NCI-H2107 (cell line): ENCODE data around the gene AZGP1.
"Not testable (repeated sequence)": the region's sequence is repeated elsewhere in the genome, so short reads cannot be mapped to it uniquely, and the experiment has no call there.

Experiments
- DNase-seq: peaks from one replicate; lab custom pipeline; 2025; lab: John Stamatoyannopoulos, UW

AZGP1 gene

GRCh38 chr7:99997545-99998137 lies 21.8 kb upstream of the AZGP1 start:
- no peak for DNase-seq

GRCh38 chr7:99996755-99997544 lies 21.1 kb upstream of the AZGP1 start:
- DNase-seq: no peak

GRCh38 chr7:99994819-99995218 lies 19.0 kb upstream of the AZGP1 start:
- DNase-seq: no peak

GRCh38 chr7:99992330-99993038 lies 16.7 kb upstream of the AZGP1 start:
- DNase-seq: no peak

GRCh38 chr7:99991543-99991942 lies 15.7 kb upstream of the AZGP1 start:
- DNase-seq: not testable (repeated sequence)

GRCh38 chr7:99990460-99990852 lies 14.6 kb upstream of the AZGP1 start:
- no peak for DNase-seq

GRCh38 chr7:99987846-99988245 lies 12.0 kb upstream of the AZGP1 start:
- DNase-seq: no peak

- not testable (repeated sequence) for DNase-seq
These were observed 11.5 kb upstream of the AZGP1 start for GRCh38 chr7:99987306-99987705.

- no peak for DNase-seq
These were observed 8.8 kb upstream of the AZGP1 start for GRCh38 chr7:99984593-99984992.

- not testable (repeated sequence) for DNase-seq
These were observed 5.2 kb upstream of the AZGP1 start for GRCh38 chr7:99981066-99981465.

- DNase-seq: not testable (repeated sequence)
These were observed 4.6 kb upstream of the AZGP1 start for GRCh38 chr7:99980448-99980872.

GRCh38 chr7:99979814-99980225 lies 4.0 kb upstream of the AZGP1 start:
- peak; percentile 22 for DNase-seq

GRCh38 chr7:99976626-99977025 lies 795 bp upstream of the AZGP1 start:
- DNase-seq: no peak

GRCh38 chr7:99974681-99975080 lies 1.1 kb downstream of the AZGP1 start:
- no peak for DNase-seq

- not testable (repeated sequence) for DNase-seq
These were observed 2.0 kb downstream of the AZGP1 start for GRCh38 chr7:99973817-99974216.

GRCh38 chr7:99971242-99971641 lies 4.6 kb downstream of the AZGP1 start:
- no peak for DNase-seq

GRCh38 chr7:99969813-99970212 lies 6.0 kb downstream of the AZGP1 start:
- not testable (repeated sequence) for DNase-seq

- DNase-seq: no peak
These were observed 6.5 kb downstream of the AZGP1 start for GRCh38 chr7:99969298-99969697.

GRCh38 chr7:99958564-99959227 lies 17.1 kb downstream of the AZGP1 start:
- DNase-seq: no peak

GRCh38 chr7:99955247-99955646 lies 20.6 kb downstream of the AZGP1 start:
- no peak for DNase-seq

GRCh38 chr7:99954643-99955042 lies 21.2 kb downstream of the AZGP1 start:
- not testable (repeated sequence) for DNase-seq

GRCh38 chr7:99953649-99954048 lies 22.2 kb downstream of the AZGP1 start:
- DNase-seq: no peak
